ENCODE results near the gene ABLIM1. TPM values are rescaled to one million over a fixed set of nuclear protein-coding genes. Genes with fewer than 3 reads are reported as not detected.

Gene ABLIM1
- total and polyA plus RNA-seq, 8 donors, result 28.1 to 276 (median 92.9) TPM

DNA sequence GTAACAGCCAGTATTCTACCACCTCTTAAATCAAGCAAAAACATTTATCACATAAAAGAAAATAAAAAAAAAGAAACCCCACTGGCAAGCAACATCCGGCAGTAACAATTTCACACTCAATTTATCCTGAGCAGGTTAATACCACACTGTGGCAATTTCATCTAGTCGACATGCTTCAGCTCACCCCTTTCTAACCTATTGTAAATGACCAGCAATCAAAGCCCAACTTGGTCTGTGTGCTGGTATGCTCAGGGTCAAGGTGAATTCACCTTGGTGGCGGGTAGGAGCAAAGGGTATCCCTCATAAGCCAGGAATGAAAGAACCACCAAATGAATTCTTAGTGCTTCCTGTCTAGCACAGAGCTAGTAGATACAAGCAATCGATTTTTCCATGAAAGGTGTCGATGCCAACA, 144.7 kb downstream of the ABLIM1 start:
- no peak for DNase-seq
- WGBS, 5 donors, result 37 to 62% (median 57%) methylated on average over 5 of the region's 5 CpGs
- intact Hi-C loops (cut with DNase I; ENCODE audit: low total_unique reads), result no loop called here
- Histone ChIP-seq H3K9me3 (no peaks in the 10 kb centered on the region), H3K4me1 (peaks cover 24 to 61% (median 41%) of the 10 kb centered on the region in 4 donors), H3K27ac (peak overlapping the region in 4 of 5 donors; percentile 34 to 93 (median 56)), H3K36me3 (peaks cover 0 to 4% (median 0%) of the 10 kb centered on the region in 4 donors), H3K27me3 (no peaks in the 10 kb centered on the region), H3K4me3 (no peak overlapping the region)
- no peak for TF ChIP-seq POLR2AphosphoS5 (IDR thresholded peaks at IDR 0.05)
- TF ChIP-seq POLR2A (IDR thresholded peaks at IDR 0.05), result no peak
- no peak for TF ChIP-seq EP300 (IDR thresholded peaks at IDR 0.05)
- TF ChIP-seq, protein P1, sequence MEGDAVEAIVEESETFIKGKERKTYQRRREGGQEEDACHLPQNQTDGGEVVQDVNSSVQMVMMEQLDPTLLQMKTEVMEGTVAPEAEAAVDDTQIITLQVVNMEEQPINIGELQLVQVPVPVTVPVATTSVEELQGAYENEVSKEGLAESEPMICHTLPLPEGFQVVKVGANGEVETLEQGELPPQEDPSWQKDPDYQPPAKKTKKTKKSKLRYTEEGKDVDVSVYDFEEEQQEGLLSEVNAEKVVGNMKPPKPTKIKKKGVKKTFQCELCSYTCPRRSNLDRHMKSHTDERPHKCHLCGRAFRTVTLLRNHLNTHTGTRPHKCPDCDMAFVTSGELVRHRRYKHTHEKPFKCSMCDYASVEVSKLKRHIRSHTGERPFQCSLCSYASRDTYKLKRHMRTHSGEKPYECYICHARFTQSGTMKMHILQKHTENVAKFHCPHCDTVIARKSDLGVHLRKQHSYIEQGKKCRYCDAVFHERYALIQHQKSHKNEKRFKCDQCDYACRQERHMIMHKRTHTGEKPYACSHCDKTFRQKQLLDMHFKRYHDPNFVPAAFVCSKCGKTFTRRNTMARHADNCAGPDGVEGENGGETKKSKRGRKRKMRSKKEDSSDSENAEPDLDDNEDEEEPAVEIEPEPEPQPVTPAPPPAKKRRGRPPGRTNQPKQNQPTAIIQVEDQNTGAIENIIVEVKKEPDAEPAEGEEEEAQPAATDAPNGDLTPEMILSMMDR (IDR thresholded peaks at IDR 0.05), result no peak

DNA sequence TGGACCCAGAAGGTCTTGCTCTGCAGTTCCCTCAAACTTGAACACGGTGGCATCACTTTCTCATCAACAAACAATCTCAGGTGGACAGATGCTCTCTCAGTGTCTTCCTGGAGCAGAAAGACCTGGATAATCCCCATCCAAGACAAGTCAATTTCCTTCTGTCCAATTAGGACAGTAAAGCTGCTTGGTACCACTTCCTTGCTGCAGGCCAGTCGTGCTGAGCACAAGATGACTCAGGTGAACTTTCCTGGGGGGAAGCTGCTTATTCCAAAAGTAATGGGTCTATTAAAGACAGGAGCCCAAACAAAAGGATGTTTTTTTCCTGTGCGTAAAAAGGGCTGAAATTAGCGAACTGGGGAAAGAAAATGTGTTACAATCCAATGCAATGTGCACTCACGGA, 146.2 kb downstream of the ABLIM1 start:
- Histone ChIP-seq H3K36me3 (peaks cover 0 to 4% (median 0%) of the 10 kb centered on the region in 4 donors), H3K4me1 (peaks cover 31 to 61% (median 45%) of the 10 kb centered on the region in 4 donors), H3K9me3 (no peaks in the 10 kb centered on the region), H3K27me3 (no peaks in the 10 kb centered on the region), H3K4me3 (no peak overlapping the region), H3K27ac (peak overlapping the region in 1 of 5 donors; percentile 43)
- no peak for DNase-seq
- WGBS, 5 donors, result 82 to 90% (median 88%) methylated on average over 5 of the region's 5 CpGs
- no peak for TF ChIP-seq POLR2A (IDR thresholded peaks at IDR 0.05)
- TF ChIP-seq EP300 (IDR thresholded peaks at IDR 0.05), result no peak
- TF ChIP-seq, protein P1 (IDR thresholded peaks at IDR 0.05), result no peak
- no peak for TF ChIP-seq POLR2AphosphoS5 (IDR thresholded peaks at IDR 0.05)
- intact Hi-C loops (cut with DNase I; ENCODE audit: low total_unique reads), result no loop called here

DNA sequence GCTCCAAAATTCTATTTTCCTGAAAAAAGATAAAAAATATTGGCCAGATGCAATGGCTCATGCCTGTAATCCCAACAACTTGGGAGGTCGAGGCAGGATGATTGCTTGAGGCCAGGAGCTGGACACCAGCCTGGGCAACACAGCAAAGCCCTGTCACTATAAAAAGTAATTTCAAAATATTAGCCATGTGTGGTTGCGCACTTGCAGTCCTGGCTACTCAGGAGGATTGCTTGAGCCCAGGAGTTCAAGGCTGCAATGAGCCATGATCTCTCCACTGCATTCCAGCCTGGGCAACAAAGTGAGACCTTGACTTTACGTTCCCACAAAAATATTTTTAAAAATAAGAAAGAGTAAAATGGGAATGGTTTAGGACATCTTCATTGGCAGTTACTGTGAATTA, 149.7 kb downstream of the ABLIM1 start:
- Histone ChIP-seq H3K27me3 (no peaks in the 10 kb centered on the region), H3K4me1 (peaks cover 38 to 61% (median 54%) of the 10 kb centered on the region in 4 donors), H3K9me3 (no peaks in the 10 kb centered on the region), H3K36me3 (peaks cover 0 to 4% (median 0%) of the 10 kb centered on the region in 4 donors), H3K27ac (peak overlapping the region; percentile 85 to 94 (median 87)), H3K4me3 (no peak overlapping the region)
- DNase-seq, result no peak
- TF ChIP-seq EP300 (IDR thresholded peaks at IDR 0.05) (no peak), POLR2A (IDR thresholded peaks at IDR 0.05) (no peak), POLR2AphosphoS5 (IDR thresholded peaks at IDR 0.05) (no peak)
- TF ChIP-seq, protein P1 (IDR thresholded peaks at IDR 0.05), result no peak
- intact Hi-C loops (cut with DNase I; ENCODE audit: low total_unique reads), result no loop called here
- WGBS, 5 donors, result 79 to 84% (median 80%) methylated on average over 3 of the region's 3 CpGs

DNA sequence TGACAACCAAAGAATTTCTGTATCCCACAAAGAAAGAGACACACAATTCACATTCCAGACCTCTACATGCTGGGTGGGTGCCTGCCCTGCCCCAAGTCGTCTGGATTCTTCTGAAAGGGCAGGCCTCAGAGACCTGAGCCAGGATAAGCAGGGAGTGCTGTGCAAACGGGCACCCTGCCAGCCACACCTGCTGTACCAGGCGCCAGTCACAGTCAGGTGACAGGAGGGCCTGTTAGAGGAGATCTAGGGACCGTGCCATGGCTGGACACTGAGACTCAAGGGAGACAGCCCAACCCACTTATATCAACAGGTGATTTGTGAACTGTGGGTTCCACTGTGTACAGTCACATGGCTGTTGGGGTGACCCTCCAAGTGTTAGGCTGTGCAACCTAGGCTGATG, 150.6 kb downstream of the ABLIM1 start:
- Histone ChIP-seq H3K27me3 (no peaks in the 10 kb centered on the region), H3K9me3 (no peaks in the 10 kb centered on the region), H3K27ac (peak overlapping the region; percentile 85 to 94 (median 87)), H3K4me3 (no peak overlapping the region), H3K4me1 (peaks cover 38 to 66% (median 53%) of the 10 kb centered on the region in 4 donors), H3K36me3 (peaks cover 0 to 4% (median 0%) of the 10 kb centered on the region in 4 donors)
- DNase-seq, result peak; percentile 95 to 98
- peak in 2 of 3 donors; percentile 83 to 91 for TF ChIP-seq POLR2AphosphoS5 (IDR thresholded peaks at IDR 0.05)
- TF ChIP-seq POLR2A (IDR thresholded peaks at IDR 0.05), result no peak
- no peak for TF ChIP-seq EP300 (IDR thresholded peaks at IDR 0.05)
- intact Hi-C loops (cut with DNase I; ENCODE audit: low total_unique reads), result no loop called here
- WGBS, 5 donors, result 6 to 34% (median 25%) methylated on average over 3 to 4 of the region's 4 CpGs

DNA sequence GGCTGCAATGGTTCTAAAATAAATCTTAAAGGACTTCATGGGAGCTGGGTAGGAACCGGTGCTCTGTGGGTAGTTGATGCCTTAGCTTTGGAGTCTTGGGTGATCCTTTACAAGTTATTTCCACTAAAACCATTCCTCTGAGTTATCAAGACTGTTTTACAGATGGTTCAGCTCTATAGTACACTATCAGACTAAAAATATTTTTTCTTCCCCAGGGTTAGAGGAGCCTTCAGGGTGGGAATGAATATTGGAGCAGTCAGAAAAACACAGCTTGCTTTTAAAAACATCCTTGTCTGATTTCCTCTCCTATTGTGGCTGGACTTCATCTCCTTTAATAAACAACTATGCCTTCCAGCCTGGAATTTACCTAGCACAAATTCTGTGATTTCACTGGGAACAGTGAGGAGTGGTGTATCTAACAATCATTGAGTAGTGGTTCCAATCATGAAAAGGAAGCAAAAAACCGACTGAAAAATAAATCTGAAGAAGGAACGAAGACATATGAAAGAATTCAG, 151.1 kb downstream of the ABLIM1 start:
- no peaks in the 10 kb centered on the region for H3K36me3 ChIP-seq
- H3K27ac ChIP-seq, result peak overlapping the region; percentile 85 to 94 (median 87)
- intact Hi-C loops (cut with DNase I; ENCODE audit: low total_unique reads), result no loop called here
- H3K9me3 ChIP-seq, result no peaks in the 10 kb centered on the region
- DNase-seq, result no peak
- WGBS, 5 donors, result 29 to 43% (median 37%) methylated on average over 3 of the region's 3 CpGs
- H3K4me3 ChIP-seq, result no peak overlapping the region
- peaks cover 38 to 69% (median 53%) of the 10 kb centered on the region in 4 donors for H3K4me1 ChIP-seq
- no peak for TF ChIP-seq POLR2AphosphoS5 (IDR thresholded peaks at IDR 0.05)
- TF ChIP-seq EP300 (IDR thresholded peaks at IDR 0.05), result no peak
- no peak for TF ChIP-seq POLR2A (IDR thresholded peaks at IDR 0.05)
- TF ChIP-seq, protein P1 (IDR thresholded peaks at IDR 0.05), result no peak
- no peaks in the 10 kb centered on the region for H3K27me3 ChIP-seq
